PC-3 (cell line): ENCODE results near the gene AURKB.

ENCODE experiments used
- EZH2phosphoT487 ChIP-seq: fragments of 300-600 bp; sonication (generic); IDR thresholded peaks from 2 replicates; pipeline ENCODE4 v1.6.1; 2018; ENCODE audit warnings: mild to moderate bottlenecking, antibody characterized with exemption, low read length, borderline replicate concordance
- TF ChIP-seq, protein P1 (sequence below): fragments of 300-600 bp; sonication (generic); conservative IDR thresholded peaks from 2 replicates; pipeline ENCODE4 v1.5.1; 2017; ENCODE audit warnings: antibody characterized with exemption, low read depth, mild to moderate bottlenecking, low read length

DNA sequence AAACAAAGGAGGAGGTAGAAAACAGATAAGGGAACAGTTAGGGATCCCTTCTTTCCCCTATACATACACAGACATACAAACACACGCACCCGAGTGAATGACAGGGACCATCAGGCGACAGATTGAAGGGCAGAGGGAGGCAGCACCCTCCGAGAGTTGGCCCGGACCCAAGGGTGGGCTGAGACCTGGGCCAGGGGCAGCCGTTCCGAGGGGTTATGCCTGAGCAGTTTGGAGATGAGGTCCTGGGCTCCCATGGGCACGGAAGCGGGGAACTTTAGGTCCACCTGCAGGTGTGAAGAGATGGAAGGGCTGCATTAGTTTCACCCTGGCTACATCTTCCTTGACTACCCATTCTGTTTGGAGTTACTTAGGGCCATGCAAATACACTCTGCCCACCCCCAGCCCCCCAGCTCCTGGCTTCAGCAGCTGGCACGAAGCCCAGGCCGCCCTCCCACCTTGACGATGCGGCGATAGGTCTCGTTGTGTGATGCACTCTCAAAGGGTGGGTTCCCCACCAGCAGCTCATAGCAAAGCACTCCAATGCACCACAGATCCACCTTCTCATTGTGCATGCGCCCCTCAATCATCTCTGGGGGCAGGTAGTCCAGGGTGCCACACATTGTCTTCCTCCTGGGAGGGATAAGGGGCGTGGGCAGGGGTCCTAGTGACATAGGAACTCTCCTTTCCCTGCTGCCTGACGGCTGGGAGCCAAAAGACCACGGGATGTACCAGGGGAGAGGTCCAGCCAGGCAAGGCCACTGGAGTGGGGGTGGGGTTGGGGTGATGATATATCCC is 5.4 kb downstream of the AURKB start:
- no peak for TF ChIP-seq EZH2phosphoT487
- TF ChIP-seq, protein P1, sequence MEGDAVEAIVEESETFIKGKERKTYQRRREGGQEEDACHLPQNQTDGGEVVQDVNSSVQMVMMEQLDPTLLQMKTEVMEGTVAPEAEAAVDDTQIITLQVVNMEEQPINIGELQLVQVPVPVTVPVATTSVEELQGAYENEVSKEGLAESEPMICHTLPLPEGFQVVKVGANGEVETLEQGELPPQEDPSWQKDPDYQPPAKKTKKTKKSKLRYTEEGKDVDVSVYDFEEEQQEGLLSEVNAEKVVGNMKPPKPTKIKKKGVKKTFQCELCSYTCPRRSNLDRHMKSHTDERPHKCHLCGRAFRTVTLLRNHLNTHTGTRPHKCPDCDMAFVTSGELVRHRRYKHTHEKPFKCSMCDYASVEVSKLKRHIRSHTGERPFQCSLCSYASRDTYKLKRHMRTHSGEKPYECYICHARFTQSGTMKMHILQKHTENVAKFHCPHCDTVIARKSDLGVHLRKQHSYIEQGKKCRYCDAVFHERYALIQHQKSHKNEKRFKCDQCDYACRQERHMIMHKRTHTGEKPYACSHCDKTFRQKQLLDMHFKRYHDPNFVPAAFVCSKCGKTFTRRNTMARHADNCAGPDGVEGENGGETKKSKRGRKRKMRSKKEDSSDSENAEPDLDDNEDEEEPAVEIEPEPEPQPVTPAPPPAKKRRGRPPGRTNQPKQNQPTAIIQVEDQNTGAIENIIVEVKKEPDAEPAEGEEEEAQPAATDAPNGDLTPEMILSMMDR: no peak
